Liver (tissue), 3 donors: ENCODE results near the gene FAT4.

Source experiments
- JUND ChIP-seq, 2 donors: IDR thresholded peaks; 2 replicates each; pipeline ENCODE4 v1.6.1; 2016; ENCODE audit warnings: antibody characterized with exemption in 2 of 2
- SP1 ChIP-seq: IDR thresholded peaks from 2 replicates; pipeline ENCODE4 v1.6.1; 2018; ENCODE audit warnings: antibody characterized with exemption, mild to moderate bottlenecking
- YY1 ChIP-seq: IDR thresholded peaks from 2 replicates; pipeline ENCODE4 v1.6.1; 2016; ENCODE audit warnings: antibody characterized with exemption, mild to moderate bottlenecking
- TF ChIP-seq, protein P1 (sequence below): fragments of 150-350 bp; IDR thresholded peaks from 2 replicates; pipeline ENCODE4 v1.5.1; 2017; ENCODE audit warnings: improper control_type of control experiment, low read depth, low read length; ENCODE audit not compliant: missing input control
- TF ChIP-seq, protein P2 (sequence below): IDR thresholded peaks from 2 replicates; pipeline ENCODE4 v1.6.1; 2016; ENCODE audit warnings: antibody characterized with exemption
- donor health status: healthy.
- donor health status: healthy.

DNA sequence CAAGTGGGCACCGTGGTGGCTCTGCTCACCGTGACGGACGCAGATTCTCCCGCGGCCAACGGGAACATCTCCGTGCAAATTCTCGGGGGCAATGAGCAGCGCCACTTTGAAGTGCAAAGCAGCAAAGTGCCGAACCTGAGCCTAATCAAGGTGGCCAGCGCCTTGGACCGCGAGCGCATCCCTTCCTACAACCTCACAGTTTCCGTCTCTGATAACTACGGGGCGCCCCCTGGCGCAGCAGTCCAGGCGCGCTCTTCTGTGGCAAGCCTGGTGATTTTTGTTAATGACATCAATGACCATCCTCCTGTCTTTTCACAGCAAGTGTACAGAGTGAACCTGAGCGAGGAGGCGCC is 2.7 kb downstream of the FAT4 start:
- TF ChIP-seq, protein P1, sequence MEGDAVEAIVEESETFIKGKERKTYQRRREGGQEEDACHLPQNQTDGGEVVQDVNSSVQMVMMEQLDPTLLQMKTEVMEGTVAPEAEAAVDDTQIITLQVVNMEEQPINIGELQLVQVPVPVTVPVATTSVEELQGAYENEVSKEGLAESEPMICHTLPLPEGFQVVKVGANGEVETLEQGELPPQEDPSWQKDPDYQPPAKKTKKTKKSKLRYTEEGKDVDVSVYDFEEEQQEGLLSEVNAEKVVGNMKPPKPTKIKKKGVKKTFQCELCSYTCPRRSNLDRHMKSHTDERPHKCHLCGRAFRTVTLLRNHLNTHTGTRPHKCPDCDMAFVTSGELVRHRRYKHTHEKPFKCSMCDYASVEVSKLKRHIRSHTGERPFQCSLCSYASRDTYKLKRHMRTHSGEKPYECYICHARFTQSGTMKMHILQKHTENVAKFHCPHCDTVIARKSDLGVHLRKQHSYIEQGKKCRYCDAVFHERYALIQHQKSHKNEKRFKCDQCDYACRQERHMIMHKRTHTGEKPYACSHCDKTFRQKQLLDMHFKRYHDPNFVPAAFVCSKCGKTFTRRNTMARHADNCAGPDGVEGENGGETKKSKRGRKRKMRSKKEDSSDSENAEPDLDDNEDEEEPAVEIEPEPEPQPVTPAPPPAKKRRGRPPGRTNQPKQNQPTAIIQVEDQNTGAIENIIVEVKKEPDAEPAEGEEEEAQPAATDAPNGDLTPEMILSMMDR: peak; percentile 6
- TF ChIP-seq JUND (IDR thresholded peaks at IDR 0.05) (no peak), SP1 (no peak), YY1 (no peak)
- TF ChIP-seq, protein P2, sequence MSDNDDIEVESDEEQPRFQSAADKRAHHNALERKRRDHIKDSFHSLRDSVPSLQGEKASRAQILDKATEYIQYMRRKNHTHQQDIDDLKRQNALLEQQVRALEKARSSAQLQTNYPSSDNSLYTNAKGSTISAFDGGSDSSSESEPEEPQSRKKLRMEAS: no peak
